D721Med (cell line): Measurements from ENCODE around the gene POMT2.
A peak's percentile ranks its signal among the peaks of the same experiment; 100 is the strongest.

Experiments
- DNase-seq: peaks from one replicate; pipeline ENCODE4 v3.0.0; 2011; ENCODE audit warnings: low spot score; ENCODE audit not compliant: insufficient read length
- FAIRE-seq: peaks from 2 replicates; lab custom pipeline; 2011; peaks lifted over from hg19 to GRCh38; lab: Jason Lieb, UNC
- TF ChIP-seq, protein P1 (sequence below): IDR thresholded peaks from 2 replicates; pipeline ENCODE4 v1.5.1; 2012; ENCODE audit warnings: mild to moderate bottlenecking, control low read depth; ENCODE audit not compliant: insufficient read depth; ENCODE audit errors: missing control alignments

Gene POMT2

DNA sequence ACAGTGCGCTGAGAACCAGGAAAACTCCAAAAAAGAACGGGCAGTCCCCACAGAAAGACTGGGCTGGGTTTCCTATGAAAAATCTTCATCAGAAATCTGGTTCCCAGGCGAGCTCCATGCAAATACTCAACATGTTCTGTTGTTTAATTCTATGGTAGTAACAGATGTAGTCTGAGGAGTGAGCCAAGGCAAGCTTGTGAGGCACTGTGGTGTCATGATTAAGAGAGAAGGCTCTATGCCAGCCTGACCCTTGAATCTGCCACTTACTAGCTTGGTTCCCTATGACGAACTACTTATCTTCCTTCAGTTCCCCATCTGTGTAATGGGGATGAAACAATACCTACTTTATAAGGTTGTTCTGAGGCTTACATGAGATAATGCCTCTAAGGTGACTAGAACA, 10.7 kb downstream of the POMT2 start:
- DNase-seq, result no peak
- FAIRE-seq, result peak; percentile 60
- TF ChIP-seq, protein P1, sequence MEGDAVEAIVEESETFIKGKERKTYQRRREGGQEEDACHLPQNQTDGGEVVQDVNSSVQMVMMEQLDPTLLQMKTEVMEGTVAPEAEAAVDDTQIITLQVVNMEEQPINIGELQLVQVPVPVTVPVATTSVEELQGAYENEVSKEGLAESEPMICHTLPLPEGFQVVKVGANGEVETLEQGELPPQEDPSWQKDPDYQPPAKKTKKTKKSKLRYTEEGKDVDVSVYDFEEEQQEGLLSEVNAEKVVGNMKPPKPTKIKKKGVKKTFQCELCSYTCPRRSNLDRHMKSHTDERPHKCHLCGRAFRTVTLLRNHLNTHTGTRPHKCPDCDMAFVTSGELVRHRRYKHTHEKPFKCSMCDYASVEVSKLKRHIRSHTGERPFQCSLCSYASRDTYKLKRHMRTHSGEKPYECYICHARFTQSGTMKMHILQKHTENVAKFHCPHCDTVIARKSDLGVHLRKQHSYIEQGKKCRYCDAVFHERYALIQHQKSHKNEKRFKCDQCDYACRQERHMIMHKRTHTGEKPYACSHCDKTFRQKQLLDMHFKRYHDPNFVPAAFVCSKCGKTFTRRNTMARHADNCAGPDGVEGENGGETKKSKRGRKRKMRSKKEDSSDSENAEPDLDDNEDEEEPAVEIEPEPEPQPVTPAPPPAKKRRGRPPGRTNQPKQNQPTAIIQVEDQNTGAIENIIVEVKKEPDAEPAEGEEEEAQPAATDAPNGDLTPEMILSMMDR, result no peak

GRCh38 chr14:77309131-77309530, 11.6 kb downstream of the POMT2 start:
- no peak for DNase-seq
- FAIRE-seq, result no peak
- TF ChIP-seq, protein P1, result no peak

DNA sequence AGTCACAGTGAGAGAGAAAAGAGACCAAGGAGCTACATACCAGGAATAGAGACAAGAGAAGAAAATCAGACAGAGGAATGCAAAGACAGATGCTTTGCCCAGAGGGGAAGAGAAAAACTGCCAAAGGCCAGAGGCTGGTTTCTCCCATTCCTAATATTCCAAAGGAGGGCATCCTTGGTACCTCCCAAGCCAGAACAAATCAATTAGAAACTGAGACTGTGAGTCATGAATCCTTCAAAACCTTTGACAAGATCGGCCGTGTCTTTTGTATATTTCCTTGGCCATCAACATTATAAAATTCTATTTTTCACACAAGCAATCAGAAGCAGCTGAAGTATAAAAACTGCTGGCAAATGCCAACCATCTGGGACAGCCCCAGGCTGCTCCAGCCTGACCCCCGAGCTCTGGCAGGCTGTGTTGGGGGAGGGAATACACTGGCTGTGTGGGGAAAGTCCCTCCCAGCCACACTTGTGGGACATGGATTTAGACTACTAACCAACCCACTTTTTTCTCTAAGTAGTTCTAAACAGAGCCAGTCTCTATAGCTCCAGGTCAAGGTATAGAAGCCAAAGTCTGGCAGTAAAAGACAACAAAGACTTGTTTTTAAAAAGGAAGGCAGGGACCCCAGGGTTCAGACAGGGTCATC, 13.7 kb downstream of the POMT2 start:
- no peak for DNase-seq
- FAIRE-seq, result no peak
- TF ChIP-seq, protein P1, result no peak

GRCh38 chr14:77306416-77306815, 14.3 kb downstream of the POMT2 start:
- DNase-seq, result no peak
- TF ChIP-seq, protein P1, result no peak

GRCh38 chr14:77305696-77306095, 15.0 kb downstream of the POMT2 start:
- DNase-seq, result no peak

More at GRCh38 chr14:77306416-77306815, 14.3 kb downstream of the POMT2 start:
- FAIRE-seq, result no peak

GRCh38 chr14:77303417-77304156, 17.1 kb downstream of the POMT2 start:
- FAIRE-seq, result no peak
- TF ChIP-seq, protein P1, result no peak
- DNase-seq, result no peak

More at GRCh38 chr14:77305696-77306095, 15.0 kb downstream of the POMT2 start:
- no peak for FAIRE-seq
- TF ChIP-seq, protein P1, result no peak

- DNase-seq, result no peak
- no peak for FAIRE-seq
- TF ChIP-seq, protein P1, result no peak
Observed at GRCh38 chr14:77302926-77303325, 17.8 kb downstream of the POMT2 start.
